ENCODE measurements around the gene DMWD.

GRCh38 chr19:45793876-45794275 is 1.2 kb upstream of the DMWD start:
- TF ChIP-seq CTCF (IDR thresholded peaks at IDR 0.05) (no peak), POLR2A (IDR thresholded peaks at IDR 0.05) (no peak)
